Inflammatory macrophage treated with lipopolysaccharide for 1 hour (primary cell): Measurements from ENCODE around the gene EXO1.
"Not testable (repeated sequence)": the region's sequence is repeated elsewhere in the genome, so short reads cannot be mapped to it uniquely, and the experiment has no call there.

Experiments
- DNase-seq, 2 donors: peaks; one replicate each; pipeline ENCODE4 v3.0.0-alpha.2; 2020 to 2022

The EXO1 gene

GRCh38 chr1:241847796-241848685 lies at the start of gene EXO1:
Gene EXO1 (plus strand): TSS chr1:241848204. CDS start chr1:241850426, 2,222 bp downstream.
- DNase-seq: peak; percentile 84 to 91

- no peak for DNase-seq
These were observed 48.6 kb upstream of the EXO1 start for GRCh38 chr1:241799416-241799815.

- no peak for DNase-seq
These were observed 47.4 kb upstream of the EXO1 start for GRCh38 chr1:241800640-241801039.

- no peak for DNase-seq
These were observed 45.1 kb upstream of the EXO1 start for GRCh38 chr1:241802863-241803262.

GRCh38 chr1:241804706-241805105 lies 43.3 kb upstream of the EXO1 start:
- DNase-seq: not testable (repeated sequence)

GRCh38 chr1:241808265-241808664 lies 39.7 kb upstream of the EXO1 start:
- DNase-seq: no peak

- peak; percentile 56 to 65 for DNase-seq
These were observed 37.1 kb upstream of the EXO1 start for GRCh38 chr1:241810769-241811405.

GRCh38 chr1:241813768-241814320 lies 34.2 kb upstream of the EXO1 start:
- DNase-seq: peak in 1 of 2 donors; percentile 18

GRCh38 chr1:241816008-241816407 lies 32.0 kb upstream of the EXO1 start:
- no peak for DNase-seq

- DNase-seq: no peak
These were observed 30.6 kb upstream of the EXO1 start for GRCh38 chr1:241817331-241817792.

- no peak for DNase-seq
These were observed 29.9 kb upstream of the EXO1 start for GRCh38 chr1:241817956-241818612.

- no peak for DNase-seq
These were observed 28.6 kb upstream of the EXO1 start for GRCh38 chr1:241819340-241819866.

- DNase-seq: peak; percentile 69 to 81
These were observed 26.6 kb upstream of the EXO1 start for GRCh38 chr1:241821363-241821762.

- DNase-seq: no peak
These were observed 25.2 kb upstream of the EXO1 start for GRCh38 chr1:241822846-241823245.

- no peak for DNase-seq
These were observed 24.1 kb upstream of the EXO1 start for GRCh38 chr1:241823925-241824324.

- no peak for DNase-seq
These were observed 22.4 kb upstream of the EXO1 start for GRCh38 chr1:241825581-241825980.

GRCh38 chr1:241826613-241827012 lies 21.4 kb upstream of the EXO1 start:
- not testable (repeated sequence) for DNase-seq

- no peak for DNase-seq
These were observed 20.7 kb upstream of the EXO1 start for GRCh38 chr1:241827264-241827663.

- no peak for DNase-seq
These were observed 19.5 kb upstream of the EXO1 start for GRCh38 chr1:241828463-241829021.

- peak; percentile 33 to 75 for DNase-seq
These were observed 18.5 kb upstream of the EXO1 start for GRCh38 chr1:241829468-241829867.

- peak; percentile 40 to 53 for DNase-seq
These were observed 13.1 kb upstream of the EXO1 start for GRCh38 chr1:241834733-241835377.

- DNase-seq: no peak
These were observed 11.1 kb upstream of the EXO1 start for GRCh38 chr1:241836941-241837340.
